GM06990 (cell line): ENCODE data around the gene KCTD15.
"Not testable (repeated sequence)": the region's sequence is repeated elsewhere in the genome, so short reads cannot be mapped to it uniquely, and the experiment has no call there.

Experiments used
- DNase-seq: peaks from one replicate; pipeline ENCODE4 v3.0.0-alpha.2; 2011; ENCODE audit not compliant: insufficient read length; ENCODE audit errors: extremely low read depth
- H3K27me3 ChIP-seq: replicated peaks from 2 replicates; pipeline ENCODE4 v1.6.0; 2011; ENCODE audit warnings: low read length; ENCODE audit not compliant: control insufficient read depth, insufficient read depth
- H3K36me3 ChIP-seq: 2 replicates; pipeline ENCODE4 v1.5.1; 2011; ENCODE audit warnings: low read length; ENCODE audit not compliant: control insufficient read depth, insufficient read depth
- H3K4me3 ChIP-seq: replicated peaks from 2 replicates; pipeline ENCODE4 v1.5.1; 2011; ENCODE audit warnings: low read depth, mild to moderate bottlenecking, control low read depth, low read length
- TF ChIP-seq, protein P1 (sequence below): IDR thresholded peaks from 2 replicates; pipeline ENCODE4 v1.5.1; 2011; ENCODE audit warnings: low read length, control low read depth, mild to moderate bottlenecking, inconsistent platforms; ENCODE audit not compliant: insufficient read depth, poor library complexity, severe bottlenecking

Gene KCTD15

DNA sequence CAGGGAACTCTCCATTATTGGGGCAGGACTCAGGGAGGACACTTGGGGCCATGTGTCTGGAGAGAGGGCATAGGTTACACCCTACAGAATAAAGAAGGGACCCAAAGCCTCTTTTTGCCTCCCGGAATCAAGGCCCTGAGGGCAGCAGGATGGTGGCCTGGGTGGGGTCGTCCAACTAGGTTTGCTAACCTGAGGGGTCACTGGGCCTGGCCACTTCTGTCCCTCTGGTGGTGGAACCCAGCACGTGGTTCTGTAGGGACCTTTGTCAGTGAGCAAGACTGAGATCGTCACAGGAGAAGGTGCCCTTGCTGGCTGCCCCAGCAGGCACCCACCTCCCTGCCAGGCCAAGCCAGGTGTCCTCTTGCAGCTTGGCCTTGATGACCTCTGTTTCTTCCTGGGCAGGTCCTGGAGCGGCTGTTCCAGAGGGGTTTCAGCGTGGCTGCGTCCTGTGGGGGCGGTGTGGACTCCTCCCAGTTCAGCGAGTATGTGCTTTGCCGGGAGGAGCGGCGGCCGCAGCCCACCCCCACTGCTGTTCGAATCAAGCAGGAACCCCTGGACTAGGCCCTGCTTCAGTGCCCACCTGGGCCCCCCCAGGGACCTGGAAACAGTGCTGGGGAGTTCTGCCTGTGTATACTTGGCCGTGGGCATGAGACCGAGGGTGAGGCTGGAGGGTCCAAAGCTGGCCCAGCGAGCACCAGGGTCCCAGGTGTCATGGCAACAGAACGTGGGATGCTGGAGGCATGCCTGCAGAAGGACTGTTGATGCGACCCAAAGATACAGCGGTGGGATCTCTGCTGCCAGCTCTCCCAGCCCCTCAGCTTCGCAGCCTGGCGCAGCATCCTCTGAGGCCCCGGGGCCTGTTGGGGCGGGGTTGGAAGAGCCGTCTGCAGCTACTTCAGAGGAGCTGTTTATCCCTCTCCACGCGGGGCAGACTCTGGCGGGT lies 16.0 kb downstream of the KCTD15 start:
- no peak overlapping the region for H3K4me3 ChIP-seq
- TF ChIP-seq, protein P1, sequence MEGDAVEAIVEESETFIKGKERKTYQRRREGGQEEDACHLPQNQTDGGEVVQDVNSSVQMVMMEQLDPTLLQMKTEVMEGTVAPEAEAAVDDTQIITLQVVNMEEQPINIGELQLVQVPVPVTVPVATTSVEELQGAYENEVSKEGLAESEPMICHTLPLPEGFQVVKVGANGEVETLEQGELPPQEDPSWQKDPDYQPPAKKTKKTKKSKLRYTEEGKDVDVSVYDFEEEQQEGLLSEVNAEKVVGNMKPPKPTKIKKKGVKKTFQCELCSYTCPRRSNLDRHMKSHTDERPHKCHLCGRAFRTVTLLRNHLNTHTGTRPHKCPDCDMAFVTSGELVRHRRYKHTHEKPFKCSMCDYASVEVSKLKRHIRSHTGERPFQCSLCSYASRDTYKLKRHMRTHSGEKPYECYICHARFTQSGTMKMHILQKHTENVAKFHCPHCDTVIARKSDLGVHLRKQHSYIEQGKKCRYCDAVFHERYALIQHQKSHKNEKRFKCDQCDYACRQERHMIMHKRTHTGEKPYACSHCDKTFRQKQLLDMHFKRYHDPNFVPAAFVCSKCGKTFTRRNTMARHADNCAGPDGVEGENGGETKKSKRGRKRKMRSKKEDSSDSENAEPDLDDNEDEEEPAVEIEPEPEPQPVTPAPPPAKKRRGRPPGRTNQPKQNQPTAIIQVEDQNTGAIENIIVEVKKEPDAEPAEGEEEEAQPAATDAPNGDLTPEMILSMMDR, result no peak
- no peak for DNase-seq
- H3K36me3 ChIP-seq, result no peaks in the 10 kb centered on the region
- H3K27me3 ChIP-seq, result no peaks in the 10 kb centered on the region

DNA sequence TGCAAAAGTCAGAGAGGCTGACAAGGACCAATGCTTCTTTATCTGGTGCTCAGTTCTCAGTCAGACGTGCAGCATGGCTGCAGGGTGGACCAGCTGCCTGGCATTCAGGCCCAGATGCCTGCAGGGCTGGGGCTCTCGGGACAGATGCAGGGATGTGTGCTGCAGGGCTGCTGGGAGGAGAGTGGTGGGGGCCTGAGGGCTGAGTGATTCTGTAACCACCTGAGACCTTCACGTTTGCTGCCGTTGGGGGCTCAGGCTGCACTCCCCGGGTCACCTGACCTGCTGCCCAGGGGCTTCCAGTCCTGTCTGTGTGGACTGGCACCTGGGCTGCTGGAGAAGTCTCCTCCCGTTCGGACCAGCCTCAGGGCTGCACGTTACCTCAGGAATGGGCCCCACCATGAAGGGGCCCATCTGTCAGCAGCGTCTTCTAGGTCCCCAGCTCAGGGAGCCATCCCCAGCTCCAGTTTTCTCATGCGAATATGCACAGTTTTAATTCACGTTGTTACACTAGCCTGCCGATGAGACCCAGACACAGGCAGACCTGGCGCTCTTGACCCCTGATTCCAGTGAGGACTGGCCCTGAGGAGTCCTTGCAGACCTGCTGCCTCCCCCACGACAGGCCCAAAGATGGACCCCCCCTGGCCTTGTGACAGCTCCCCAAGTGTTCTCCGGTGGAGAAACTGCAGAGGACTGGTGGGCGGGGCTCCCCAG lies 16.9 kb downstream of the KCTD15 start:
- Histone ChIP-seq H3K4me3 (no peak overlapping the region), H3K36me3 (no peaks in the 10 kb centered on the region), H3K27me3 (no peaks in the 10 kb centered on the region)
- TF ChIP-seq, protein P1, result no peak
- no peak for DNase-seq

DNA sequence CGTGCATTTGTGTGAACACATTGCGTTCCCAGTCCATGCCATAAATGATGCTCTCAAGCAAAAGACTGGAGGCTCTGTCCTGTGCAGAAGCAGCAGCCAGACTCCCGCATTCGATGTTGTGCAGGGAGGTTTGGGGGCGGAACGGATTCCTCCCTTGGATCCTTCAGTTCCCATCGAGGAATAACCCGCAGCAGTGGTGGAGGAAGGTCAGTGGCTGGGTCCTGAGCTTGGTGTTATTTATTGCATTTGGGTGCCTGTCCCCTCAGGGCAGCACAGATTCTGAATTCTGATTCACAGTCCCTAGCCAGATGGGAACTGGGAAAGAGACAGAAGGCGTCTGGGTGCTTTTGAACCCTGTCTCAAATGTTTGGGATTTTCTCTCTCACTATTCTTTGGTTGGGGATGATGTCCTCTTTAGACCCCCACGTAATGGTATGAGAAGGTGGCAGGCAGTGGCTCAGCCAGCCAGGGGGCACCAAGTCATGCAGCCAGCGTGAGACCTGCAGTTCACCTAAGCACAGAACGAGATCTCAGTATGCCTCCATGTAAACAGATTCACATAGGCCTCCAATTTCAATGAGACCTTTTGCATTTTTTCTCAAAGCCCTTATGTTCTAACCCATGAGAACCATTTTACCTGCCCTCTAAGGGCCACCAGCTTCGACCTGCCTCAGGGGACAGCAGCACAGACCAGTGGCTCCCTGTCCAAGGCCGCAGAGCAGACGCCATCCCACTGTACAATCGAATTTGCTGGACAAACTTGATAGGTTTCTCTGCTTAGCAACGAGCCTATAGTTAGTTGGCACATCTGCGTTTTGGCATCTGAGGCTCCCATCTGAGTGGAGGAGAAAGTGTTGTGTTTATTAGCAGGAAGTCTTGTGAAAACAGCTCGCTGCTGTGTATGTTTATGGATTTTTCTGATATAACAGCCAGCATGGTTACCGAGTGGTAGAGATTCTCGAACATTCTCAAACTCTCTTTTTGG lies 17.8 kb downstream of the KCTD15 start:
- TF ChIP-seq, protein P1, result no peak

DNA sequence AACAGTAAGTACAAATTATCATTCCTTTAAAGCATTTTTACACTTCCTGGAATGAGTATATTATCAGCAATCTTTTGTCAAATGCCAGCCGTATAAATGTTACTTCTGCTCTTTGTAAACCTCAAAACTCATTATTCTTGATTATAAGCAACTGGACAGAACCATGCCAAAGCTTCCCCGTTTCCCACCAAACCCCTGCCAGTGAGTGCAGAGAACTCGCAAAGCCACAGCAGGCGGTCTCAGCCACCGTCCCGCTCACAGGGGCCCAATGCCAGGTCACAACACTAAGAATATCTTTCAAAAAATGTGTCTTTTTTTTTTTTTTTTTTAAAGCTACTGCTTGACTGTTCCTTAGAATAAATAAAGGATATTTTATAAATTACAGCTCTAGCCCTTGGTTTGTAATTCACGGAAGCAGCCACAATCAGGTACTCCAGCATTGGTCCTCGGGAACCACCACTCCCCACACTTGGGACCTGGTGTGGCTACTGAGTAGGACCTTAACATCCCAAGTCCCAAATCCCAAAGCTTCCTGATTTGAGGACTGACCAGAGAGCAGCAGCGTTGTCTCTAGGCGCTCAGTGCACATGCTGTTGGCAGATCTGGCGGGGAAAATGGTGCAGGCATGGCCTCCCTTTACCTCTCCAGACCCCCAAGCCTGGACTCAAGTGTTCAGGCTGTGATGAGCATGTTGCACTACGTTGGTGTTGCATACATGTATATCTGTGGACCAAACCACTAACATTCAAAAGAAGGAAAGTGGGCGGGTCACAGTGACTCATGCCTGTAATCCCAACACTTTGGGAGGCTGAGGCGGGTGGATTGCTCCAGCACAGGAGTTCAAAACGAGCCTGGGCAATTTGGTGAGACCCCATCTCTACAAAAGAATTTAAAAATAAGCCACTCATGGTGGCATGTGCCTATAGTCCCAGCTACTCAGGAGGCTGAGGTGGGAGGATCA lies 19.0 kb downstream of the KCTD15 start:
- no peaks in the 10 kb centered on the region for H3K27me3 ChIP-seq
- no peak overlapping the region for H3K4me3 ChIP-seq
- no peak for DNase-seq
- TF ChIP-seq, protein P1, result no peak
- H3K36me3 ChIP-seq, result no peaks in the 10 kb centered on the region

More for the DNA sequence above, 17.8 kb downstream of the KCTD15 start:
- no peak for DNase-seq
- Histone ChIP-seq H3K27me3 (no peaks in the 10 kb centered on the region), H3K36me3 (no peaks in the 10 kb centered on the region), H3K4me3 (no peak overlapping the region)

DNA sequence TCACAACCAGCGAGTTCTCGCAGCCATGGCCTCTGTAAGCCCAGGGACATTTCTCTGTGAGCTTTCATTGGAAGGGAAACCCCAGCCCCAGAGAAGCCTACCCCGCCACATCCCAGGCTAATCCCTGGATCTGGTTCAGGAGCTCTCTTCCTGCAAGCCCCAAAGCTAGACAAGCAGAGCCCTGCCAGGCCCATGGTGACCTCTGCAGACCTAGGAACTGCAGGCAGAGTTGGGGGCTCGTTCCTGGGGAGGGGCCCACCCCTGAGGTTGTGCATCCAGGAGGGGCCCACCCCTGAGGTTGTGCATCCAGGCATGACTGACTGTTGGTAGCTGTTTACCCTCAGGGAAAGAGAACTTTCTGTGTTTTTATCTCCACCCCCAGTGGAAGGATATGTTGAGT lies 21.7 kb downstream of the KCTD15 start:
- TF ChIP-seq, protein P1, result no peak
- no peak overlapping the region for H3K4me3 ChIP-seq
- H3K27me3 ChIP-seq, result no peaks in the 10 kb centered on the region
- no peaks in the 10 kb centered on the region for H3K36me3 ChIP-seq
- no peak for DNase-seq

DNA sequence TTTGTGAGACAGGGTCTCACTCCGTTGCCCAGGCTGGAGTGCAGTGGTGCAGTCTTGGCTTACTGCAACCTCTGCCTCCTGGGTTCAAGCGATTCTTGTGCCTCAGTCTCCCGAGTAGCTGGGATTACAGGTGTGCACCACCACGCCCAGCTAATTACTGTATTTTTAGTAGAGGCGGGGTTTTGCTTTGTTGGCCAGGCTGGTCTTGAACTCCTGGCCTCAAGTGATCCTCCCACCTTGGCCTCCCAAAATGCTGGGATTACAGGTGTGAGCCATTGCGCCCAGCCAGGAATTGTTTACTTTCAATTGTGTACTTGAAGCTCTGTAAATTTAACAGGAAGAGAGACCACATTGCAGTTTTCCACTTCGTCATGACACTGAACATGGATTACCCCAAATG lies 22.4 kb downstream of the KCTD15 start:
- H3K36me3 ChIP-seq, H3K4me3 ChIP-seq, H3K27me3 ChIP-seq, DNase-seq: not testable (repeated sequence)
